Activated CD8-positive, alpha-beta memory T cell treated with anti-CD3 and anti-CD28 coated beads, Interleukin-2, amount 50 U/mL, for 24 hours (primary cell): ENCODE measurements around the gene ATP2A1.

ENCODE experiments used
- DNase-seq: peaks from one replicate; pipeline ENCODE4 v3.0.0-alpha.2; 2020; ENCODE audit errors: extremely low read depth

Gene ATP2A1

DNA sequence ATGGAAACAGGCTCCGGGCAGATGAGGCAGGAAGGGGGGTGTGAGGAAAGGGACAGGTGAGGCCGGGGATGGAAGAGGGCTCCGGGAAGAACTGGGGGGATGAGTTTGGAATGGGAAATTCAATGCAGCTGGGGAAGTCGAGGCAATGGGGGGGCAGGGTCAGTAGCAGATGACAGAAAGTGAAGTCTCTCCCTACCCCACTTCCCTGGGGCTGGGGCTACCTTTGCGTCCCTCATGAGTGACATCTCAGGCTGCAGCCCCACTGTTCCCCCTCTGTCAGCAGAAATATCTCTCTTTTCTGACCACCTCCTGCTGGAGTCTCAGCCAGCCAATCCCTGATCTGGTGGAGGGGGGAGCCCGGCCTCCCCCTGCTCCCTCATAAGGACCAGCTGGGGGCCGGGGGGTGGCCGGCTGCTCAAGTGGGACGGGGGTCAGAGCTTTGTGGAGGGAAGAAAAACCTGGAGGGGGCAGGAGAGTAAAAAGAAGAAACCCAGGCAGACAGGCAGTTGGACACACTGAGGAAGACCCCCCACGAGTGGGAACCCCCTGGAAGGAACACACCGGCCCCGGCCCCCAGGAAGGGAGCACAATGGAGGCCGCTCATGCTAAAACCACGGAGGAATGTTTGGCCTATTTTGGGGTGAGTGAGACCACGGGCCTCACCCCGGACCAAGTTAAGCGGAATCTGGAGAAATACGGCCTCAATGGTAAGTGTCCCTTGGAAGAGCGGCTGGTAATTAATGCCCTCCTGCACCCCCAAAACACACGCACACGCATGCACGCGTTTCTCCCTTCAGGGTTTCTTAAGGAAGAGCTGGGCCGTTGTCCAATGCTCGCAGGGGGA, at the start of gene ATP2A1:
Gene ATP2A1 (plus strand): TSS at position 406 of the 844 bp plus-strand sequence. CDS start 184 bp downstream, at position 590.
- no peak for DNase-seq

DNA sequence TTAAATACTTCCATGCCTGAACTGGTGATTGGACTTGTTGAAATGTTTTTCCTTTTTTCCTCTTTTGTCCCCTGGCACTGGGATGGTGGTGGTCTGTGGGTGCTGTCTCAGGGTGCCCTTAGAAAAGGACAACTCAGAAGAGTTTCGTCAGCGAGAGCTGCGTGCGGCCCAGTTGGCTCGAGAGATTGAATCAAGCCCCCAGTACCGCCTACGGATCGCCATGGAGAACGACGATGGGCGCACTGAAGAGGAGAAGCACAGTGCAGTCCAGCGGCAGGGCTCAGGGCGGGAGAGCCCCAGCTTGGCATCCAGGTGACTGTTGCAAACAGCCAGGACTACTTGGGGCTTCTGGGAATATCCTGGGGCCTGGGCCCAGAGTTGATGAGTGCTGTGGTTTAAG, 48.5 kb upstream of the ATP2A1 start:
- DNase-seq, result no peak

DNA sequence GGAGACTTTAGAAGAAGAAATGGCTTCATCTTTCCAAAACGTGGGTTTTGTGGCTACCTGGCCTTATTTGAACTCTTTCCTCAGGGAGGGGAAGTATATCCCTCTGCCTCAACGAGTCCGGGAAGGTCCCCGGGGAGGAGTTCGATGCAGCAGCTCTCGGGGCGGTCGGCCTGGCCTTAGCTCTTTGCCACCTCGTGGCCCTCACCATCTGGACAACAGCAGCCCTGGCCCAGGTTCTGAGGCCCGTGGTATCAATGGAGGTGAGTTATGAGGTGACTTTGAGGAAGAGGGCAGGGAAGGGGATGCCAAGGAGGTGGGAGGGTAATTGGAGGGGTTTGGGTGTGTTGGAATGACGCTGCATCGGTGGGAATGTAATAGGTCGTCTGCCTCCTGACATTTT, 47.8 kb upstream of the ATP2A1 start:
- DNase-seq, result no peak

DNA sequence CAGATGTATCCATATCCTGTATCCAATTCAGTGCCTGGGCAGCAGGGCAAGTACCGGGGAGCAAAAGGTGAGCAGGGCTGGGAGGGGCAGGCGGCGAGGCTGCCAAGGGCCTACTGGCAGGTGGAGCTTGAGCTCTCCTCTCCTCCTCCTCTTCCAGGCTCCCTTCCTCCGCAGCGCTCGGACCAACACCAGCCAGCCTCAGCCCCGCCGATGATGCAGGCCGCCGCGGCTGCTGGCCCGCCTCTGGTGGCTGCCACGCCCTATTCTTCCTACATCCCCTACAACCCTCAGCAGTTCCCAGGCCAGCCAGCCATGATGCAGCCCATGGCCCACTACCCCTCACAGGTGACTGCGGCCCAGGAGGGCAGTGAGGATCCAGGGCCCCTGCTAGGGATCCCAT, 43.9 kb upstream of the ATP2A1 start:
- DNase-seq, result no peak

DNA sequence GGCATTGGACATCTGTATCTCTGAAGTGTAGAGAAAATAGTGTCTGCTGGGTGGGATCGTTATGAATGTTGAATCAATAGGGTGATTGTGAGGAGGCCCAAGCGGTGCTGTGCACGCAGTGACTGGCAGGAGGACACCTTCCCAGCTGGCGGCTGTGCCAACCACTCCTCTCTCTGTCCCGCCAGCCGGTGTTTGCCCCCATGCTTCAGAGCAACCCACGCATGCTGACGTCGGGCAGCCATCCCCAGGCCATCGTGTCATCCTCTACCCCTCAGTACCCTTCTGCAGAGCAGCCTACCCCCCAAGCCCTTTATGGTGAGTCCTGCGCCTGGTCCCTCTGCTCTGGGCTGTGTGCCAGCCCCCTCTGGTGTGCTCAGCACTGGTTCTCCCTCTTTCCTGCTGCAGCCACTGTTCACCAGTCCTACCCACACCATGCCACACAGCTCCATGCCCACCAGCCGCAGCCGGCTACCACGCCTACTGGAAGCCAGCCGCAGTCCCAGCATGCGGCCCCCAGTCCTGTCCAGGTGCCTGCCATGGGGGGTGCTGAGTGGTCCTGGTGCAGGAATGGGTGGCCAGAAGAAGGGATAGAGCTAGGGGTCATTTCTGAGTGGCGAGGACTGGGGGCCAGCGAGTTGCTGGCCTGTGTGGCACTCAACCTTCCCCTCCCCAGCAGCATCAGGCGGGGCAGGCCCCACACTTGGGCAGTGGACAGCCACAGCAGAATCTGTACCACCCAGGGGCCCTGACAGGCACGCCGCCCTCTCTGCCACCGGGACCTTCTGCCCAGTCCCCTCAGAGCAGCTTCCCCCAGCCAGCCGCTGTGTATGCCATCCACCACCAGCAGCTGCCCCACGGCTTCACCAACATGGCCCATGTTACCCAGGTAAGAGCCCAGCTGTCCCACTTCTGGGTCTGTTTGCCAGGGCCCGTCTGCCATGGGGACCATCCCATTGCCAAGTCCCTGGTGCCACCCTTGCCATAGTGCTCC, 43.1 kb upstream of the ATP2A1 start:
- DNase-seq, result no peak

DNA sequence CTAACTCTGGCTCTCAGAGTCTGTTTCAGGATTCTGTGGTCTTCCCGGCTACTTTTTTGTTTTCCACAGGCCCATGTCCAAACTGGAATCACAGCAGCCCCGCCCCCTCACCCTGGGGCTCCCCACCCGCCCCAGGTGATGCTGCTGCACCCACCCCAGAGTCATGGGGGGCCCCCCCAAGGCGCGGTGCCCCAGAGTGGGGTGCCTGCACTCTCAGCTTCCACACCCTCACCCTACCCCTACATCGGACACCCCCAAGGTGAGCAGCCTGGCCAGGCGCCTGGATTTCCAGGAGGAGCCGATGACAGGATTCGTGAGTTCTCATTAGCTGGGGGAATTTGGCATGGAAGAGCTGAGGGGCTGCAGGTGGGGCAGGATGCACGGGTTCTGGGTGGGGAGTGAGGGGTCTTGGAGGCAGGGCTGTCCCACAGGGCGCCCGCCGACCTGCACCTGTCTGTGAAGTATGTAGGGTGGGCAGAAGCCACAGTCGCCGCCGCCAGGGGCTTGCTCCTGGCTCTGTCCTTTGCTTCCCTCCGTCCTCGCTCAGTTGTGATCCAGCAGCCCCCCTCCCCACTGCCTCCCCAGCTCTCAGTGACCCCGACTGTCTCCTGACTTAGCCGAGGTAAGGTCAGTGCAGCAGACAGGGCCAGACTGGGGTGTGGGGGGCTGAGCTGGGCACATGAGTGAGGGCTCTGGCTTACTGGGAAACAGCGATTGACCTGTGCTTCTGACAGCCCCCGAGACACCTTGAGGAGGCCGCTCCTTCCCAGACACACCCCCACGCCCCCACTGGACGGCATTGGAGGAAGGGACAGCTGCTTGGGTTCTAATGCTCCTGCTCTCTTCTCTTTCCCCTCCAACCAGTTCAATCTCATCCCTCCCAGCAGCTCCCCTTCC, 42.2 kb upstream of the ATP2A1 start:
- DNase-seq, result no peak

DNA sequence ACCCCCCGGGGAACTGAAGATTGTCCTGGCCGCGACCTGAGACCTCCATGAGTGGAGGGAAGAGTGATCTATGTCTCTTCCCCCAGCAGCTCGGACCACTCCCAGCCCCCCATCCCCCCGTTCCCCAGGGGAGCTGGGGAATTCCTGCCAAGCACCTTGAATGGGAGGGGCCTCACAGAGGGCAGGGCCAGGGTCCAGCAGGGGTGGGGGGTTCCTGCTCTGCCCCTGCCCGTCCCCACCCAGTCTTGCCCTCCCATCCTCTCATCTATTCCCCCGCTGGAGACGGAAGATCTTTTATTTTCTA, 41.6 kb upstream of the ATP2A1 start:
- no peak for DNase-seq

DNA sequence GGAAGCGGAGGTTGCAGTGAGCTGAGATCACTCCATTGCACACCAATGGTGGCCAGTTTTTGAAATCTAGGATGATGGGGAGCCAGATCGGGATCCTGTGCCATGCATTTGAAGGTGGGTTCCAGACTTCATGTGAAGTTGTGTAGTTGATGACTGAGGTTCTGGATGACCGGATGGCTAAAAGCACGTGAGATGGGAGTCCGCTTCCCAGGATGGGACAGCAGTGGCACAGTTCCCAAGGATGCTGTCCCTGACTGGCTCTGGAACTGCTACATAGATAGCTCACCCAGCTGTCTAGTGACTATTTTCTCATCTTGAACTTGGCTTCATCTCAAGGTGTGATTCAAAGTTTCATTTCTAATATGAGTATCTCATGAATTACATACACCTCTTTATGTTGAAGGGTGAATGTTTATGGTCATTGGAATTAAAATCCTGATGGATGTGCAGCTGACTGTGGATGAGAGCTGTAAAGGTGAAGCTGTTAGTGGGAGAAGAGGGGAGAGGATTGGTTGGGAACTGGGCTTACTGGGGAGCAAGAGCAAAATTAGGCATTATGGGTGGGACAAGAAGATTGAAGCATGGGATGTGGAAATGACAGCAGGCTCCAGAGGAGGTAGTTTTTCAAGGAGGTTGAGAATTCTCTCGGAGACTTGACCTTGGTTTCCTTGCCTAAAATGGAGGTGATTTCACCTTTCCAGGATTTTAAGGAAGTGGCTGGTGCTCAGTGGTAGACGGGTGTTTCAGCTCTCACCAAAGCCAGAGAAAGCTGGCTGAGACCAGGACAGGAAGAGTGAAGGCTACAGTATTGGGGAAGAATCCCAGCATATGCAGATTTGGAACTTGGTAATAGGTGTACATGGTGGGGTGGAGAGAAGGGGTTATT, 40.4 kb upstream of the ATP2A1 start:
- DNase-seq, result no peak

DNA sequence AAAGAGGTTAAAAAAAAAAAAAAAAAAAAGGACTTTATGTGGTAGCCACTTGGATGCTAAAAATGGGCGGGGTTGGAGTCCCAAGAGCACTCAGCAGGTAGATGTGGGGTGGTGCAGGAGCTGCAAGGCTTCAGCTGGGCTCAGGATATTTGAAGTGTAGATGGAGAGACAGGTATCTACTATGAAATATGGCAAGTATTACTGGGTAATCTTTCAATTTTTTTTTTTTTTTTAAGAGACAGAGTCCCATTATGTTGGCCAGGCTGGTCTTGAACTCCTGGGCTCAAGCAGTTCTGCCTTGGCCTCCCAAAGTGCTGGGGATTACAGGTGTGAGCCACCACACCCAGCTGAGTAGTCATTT, 39.8 kb upstream of the ATP2A1 start:
- DNase-seq, result no peak

DNA sequence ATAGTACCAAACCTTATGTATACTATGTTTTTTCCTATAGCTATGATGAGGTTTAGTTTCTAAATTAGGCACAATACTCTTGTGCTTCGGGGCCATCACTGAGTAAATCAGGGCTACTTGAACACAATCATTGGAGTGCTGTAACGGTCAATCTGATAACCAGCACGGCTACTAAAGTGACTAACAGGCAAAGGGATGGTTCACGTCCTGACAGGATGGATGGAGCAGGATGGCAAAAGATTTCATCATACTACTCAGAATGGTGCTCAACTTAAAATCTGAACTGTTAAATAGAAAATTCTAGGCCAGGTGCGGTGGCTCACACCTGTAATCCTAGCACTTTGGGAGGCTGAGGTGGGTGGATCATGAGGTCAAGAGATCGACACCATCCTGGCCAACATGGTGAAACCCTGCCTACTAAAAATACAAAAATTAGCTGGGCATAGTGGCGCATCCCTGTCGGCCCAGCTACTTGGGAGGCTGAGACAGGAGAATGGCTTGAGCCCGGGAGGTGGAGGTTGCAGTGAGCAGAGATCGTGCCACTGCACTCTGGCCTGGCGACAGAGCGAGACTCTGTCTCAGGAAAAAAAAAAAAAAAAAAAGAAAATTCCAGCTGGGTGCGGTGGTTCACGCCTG, 39.2 kb upstream of the ATP2A1 start:
- no peak for DNase-seq

DNA sequence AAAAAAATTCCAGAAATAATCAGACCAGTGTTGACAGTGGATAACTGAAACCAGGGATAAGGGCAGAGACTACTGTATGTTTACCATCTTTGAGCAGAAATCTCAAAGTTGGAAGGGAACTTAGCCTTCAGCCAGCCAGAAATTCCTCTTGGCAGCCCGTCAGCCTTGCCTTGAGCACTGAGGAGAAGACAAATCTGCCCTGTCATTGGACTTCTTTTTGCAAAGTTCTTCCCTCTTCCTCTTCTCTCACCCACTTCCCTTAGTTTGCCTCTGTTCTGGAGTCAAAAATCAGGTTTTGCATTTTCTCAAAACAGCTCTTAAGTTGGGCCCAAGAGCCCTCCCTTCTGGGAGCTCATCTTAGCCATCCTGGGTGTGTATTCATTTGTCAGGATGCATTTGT, 38.4 kb upstream of the ATP2A1 start:
- no peak for DNase-seq

DNA sequence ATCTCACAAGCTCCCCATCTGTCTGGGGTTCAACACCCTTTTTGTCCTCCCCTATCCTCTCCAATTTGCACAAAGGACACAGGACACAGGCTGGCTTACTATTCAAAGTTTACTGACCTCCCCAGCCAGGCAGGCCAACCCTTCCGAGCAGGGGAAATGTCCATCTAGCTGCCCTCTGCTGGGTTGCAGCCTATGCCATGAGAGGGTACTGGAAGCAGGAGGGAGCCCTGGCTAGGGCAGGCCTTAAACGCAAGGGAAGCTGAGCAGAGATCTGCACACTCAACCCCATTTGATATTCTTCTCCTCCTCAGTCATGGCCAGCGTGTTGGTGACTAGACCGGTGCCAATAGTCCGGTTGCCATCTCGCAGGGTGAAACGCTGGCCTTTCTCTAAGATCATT, 35.6 kb upstream of the ATP2A1 start:
- DNase-seq, result no peak

DNA sequence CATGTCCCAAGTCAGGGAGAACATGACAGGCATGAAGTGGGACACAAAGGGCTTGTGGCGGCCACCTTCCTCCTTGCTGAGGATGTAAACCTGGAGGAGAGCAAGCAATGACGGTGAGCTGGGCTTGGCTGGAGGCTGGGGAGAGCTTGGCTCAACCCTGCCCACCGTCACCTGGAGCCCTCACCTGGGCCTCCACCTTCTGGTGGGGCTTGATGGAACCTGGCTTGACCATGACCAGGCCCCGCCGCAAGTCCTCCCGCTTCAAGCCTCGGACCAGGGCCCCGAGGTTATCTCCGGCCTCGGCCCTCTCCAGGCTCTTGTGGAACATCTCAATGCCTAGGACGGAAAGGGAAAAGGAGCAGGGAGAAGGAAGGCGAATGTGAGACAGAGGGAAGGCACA, 34.5 kb upstream of the ATP2A1 start:
- DNase-seq, result no peak

DNA sequence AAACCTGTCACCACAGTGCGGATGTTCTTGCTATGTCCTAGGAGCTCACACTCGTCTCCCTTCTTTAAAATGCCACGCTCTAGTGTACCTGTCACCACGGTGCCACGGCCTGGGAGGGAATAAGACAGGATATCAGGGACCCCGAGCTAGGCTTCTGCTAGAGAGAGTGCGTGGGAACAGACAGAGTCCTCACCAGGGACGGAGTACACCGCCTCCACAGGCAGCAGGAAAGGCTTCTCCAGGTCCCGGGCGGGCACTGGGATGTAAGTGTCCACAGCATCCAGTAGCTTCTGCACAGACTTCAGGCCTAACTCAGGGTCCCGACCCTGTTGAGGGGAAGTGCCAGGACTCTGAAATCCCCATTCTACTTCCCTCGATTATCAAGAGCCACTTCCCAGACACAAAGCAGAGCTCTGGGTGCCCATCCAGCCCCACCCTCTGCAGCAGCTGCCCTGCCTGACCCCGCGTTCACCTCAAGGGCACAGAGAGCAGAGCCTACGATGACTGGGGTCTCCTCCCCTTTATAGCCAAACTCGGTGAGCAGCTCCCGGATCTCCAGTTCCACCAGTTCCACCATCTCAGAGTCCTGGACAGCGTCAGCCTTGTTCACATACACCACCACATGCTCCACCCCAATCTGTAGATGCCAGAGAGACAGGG, 33.9 kb upstream of the ATP2A1 start:
- DNase-seq, result no peak

DNA sequence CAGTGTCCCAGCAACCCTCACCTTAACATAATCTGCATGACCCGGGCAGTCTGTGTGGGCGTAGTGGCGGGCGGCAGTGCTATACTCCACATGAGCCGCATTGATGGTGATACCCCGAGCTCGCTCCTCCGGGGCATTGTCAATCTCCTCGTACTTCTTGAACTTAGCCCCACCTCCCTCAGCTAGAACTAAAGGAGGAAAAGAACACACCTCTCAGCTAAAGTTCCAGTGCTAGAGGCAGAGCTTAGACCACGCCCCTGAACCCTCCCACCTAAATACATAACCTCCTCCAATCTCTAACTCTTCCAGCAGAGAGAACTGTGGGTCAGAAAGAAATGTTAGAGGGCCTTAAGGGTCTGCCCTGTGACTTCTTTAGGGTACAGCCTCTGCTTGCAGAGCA, 33.0 kb upstream of the ATP2A1 start:
- DNase-seq, result no peak

DNA sequence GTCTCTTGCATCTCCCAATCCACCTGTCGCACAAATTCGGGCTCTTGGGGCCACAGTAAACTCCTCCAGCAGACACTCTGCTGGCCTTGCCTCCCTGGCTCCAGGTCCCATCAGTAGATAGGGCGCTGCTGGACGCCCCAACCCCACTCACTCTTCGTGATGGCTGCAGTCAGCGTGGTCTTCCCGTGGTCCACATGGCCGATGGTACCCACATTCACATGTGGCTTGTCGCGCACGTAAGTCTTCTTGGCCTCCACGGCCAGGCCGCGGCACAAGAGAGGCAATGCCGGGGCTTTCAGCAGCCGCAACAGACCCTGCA, 32.6 kb upstream of the ATP2A1 start:
- DNase-seq, result no peak

DNA sequence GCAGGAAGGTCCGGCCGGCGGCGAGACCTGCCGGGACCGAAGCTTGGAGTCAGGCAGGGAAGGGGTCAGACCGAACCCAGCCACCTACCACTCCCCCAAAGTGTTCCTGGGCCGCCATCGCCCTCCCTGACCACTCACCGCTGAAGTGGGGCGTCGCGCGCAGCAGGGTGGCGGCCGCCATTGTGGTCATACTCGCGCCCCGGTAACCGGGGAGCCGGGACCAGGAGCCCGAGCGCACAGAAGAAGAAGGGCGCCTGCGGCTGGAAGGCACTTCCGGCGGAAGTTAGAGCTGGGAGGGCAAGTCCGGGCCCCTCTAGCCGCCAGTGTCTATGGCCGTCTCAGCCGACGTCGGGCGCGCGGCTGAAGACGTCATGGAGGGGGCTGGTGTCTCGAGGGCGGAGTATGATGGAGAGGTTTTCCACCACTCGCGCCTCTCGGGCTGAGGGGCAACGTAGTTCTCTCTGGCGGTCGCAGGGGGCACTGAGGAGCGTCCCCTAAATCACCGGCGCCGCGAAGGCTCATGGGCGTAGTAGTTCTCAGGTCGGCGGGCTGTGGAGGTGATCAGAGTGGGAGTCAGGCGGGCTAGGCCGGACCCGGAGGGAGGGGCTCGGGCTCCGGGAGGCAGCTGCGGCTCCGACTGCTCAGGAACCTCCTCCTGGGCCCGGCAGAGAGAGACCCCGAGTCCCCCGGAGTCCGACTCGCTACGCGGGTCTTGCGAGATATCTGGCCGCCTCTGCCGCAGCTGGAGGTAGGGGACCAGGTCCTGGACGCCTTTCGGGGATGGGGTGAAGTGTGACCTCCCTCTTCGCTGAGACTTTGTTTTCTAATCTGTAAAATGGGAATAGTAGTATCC, 32.0 kb upstream of the ATP2A1 start, which contains the start of gene TUFM:
Gene TUFM (minus strand): TSS at position 269 of the 853 bp plus-strand sequence. CDS start 79 bp downstream, at position 190.
- DNase-seq, result peak; percentile 96

DNA sequence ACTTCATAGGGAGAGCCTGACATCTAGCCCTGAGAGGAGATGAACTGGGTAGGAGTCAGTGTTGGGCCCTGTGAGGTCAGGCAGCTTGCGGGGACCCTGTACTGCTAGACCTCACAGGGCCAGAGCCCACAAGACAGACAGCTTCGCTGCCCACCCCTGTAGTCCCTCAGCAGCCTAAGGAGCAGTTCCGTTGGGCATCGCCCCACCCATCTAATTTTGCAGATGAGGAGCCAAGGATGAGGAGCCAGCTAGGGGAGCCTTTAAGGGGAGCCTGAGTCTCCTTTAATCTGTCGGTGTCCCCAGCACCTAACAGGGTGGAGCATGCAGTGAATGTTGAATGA, 31.4 kb upstream of the ATP2A1 start:
- DNase-seq, result no peak

DNA sequence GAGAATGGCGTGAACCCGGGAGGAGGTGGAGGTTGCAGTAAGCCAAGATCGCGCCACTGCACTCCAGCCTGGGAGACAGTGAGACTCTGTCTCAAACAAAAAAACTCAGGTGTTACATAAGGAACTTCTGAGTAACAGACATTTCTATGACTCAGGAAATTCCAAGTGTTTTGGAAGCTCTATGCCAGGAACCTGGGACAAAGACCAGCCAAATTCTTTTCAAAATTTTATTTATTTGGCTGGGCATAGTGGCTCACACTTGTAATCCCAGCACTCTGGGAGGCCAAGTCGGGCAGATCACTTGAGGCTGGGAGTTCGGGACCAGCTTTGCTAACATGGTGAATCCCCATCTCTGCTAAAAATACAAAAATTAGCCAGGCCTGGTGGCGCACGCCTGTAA, 19.9 kb upstream of the ATP2A1 start:
- no peak for DNase-seq
